ENCODE data around the gene JRKL. TPM values are rescaled to one million over a fixed set of nuclear protein-coding genes. Genes with fewer than 3 reads are reported as not detected.

The JRKL gene
- total and polyA plus RNA-seq, 2 of the 13 experiments (the other 11 are each of a cell fraction or from before 2014, with no cell fraction given) = 3.2 to 4.5 TPM

GRCh38 chr11:96357794-96358193 lies 32.0 kb upstream of the JRKL start:
- no peak overlapping the region for H3K9ac ChIP-seq (ENCODE audit: insufficient read depth, low read depth, low read length)
- H3K27me3 ChIP-seq (ENCODE audit: control insufficient read depth in 1 of 2, insufficient read depth in 2 of 2, low read length in 2 of 2) = no peaks in the 10 kb centered on the region
- no peak overlapping the region for H3K4me3 ChIP-seq (replicated peaks in 1 of 3; ENCODE audit: insufficient read depth in 1 of 3, low read depth in 2 of 3, low read length in 3 of 3)
- in situ Hi-C loops (cut with HindIII; ENCODE audit: extremely low pct_ligation_motif_present, low pct_unique_long_range_greater_than_20kb) = no loop called here
- DNase-seq (ENCODE audit: low spot score) (no peak), FAIRE-seq (no peak), ATAC-seq (no peak)
- H3K36me3 ChIP-seq (replicated peaks in 1 of 2; ENCODE audit: control insufficient read depth in 1 of 2, insufficient read depth in 2 of 2, low read length in 2 of 2) = peaks cover 4 to 35% of the 10 kb centered on the region in 2 experiments
- no peak for TF ChIP-seq ZNF543 (CRISPR knock-in tag; IDR thresholded peaks at IDR 0.05)
- peak; percentile 94 for TF ChIP-seq ATF7 (IDR thresholded peaks at IDR 0.05)
- no peak for TF ChIP-seq ATF7 (CRISPR knock-in tag; IDR thresholded peaks at IDR 0.05)
- 100% methylated on average over 1 of the region's 1 CpG for WGBS (ENCODE audit: low lambda C conversion rate)
- ChIA-PET POLR2A (interaction anchor here (1.0 kb wide), 1 partner anchor 32 kb away, joined by 3 read pairs; the partner anchor contains the start of genes CCDC82 and JRKL), CTCF (ENCODE audit: low intra/inter-chr PET ratio, low total read pairs) (no interaction called here)
- H3K9me3 ChIP-seq (ENCODE audit: low read length) = no peaks in the 10 kb centered on the region
- H3K27ac ChIP-seq (ENCODE audit: extremely low read length, insufficient read depth, low read length) = no peak overlapping the region
- BruUV-seq (replicated peaks) = no TSS peak
- no peaks in the 10 kb centered on the region for H3K79me2 ChIP-seq (ENCODE audit: insufficient read depth, low read length)
- intact Hi-C loops (cut with micrococcal nuclease; ENCODE audit: unreplicated experiment) = no loop called here
- H3K4me1 ChIP-seq (ENCODE audit: insufficient read depth, low read length) = no peaks in the 10 kb centered on the region
- no peak overlapping the region for H3K4me2 ChIP-seq (ENCODE audit: low read depth, low read length)
- no peaks in the 10 kb centered on the region for H4K20me1 ChIP-seq (ENCODE audit: insufficient read depth, low read length)
- no peak overlapping the region for H2AFZ ChIP-seq (ENCODE audit: low read length)

- no peak overlapping the region for H3K4me3 ChIP-seq (replicated peaks in 1 of 3; ENCODE audit: insufficient read depth in 1 of 3, low read depth in 2 of 3, low read length in 3 of 3)
- H3K27me3 ChIP-seq (ENCODE audit: control insufficient read depth in 1 of 2, insufficient read depth in 2 of 2, low read length in 2 of 2) = no peaks in the 10 kb centered on the region
- no peak for DNase-seq (ENCODE audit: low spot score)
- H2AFZ ChIP-seq (ENCODE audit: low read length) = no peak overlapping the region
- ChIA-PET POLR2A (interaction anchor here (1.0 kb wide), 1 partner anchor 31 kb away, joined by 3 read pairs; the partner anchor contains the start of genes CCDC82 and JRKL), CTCF (ENCODE audit: low intra/inter-chr PET ratio, low total read pairs) (no interaction called here)
- no peaks in the 10 kb centered on the region for H3K79me2 ChIP-seq (ENCODE audit: insufficient read depth, low read length)
- in situ Hi-C loops (cut with HindIII; ENCODE audit: extremely low pct_ligation_motif_present, low pct_unique_long_range_greater_than_20kb) = no loop called here
- intact Hi-C loops (cut with micrococcal nuclease; ENCODE audit: unreplicated experiment) = no loop called here
- WGBS (ENCODE audit: low lambda C conversion rate) = 89% methylated on average over 3 of the region's 3 CpGs
- no peaks in the 10 kb centered on the region for H4K20me1 ChIP-seq (ENCODE audit: insufficient read depth, low read length)
- FAIRE-seq = no peak
- H3K27ac ChIP-seq (ENCODE audit: extremely low read length, insufficient read depth, low read length) = no peak overlapping the region
- H3K4me2 ChIP-seq (ENCODE audit: low read depth, low read length) = no peak overlapping the region
- peaks cover 4 to 35% of the 10 kb centered on the region in 2 experiments for H3K36me3 ChIP-seq (replicated peaks in 1 of 2; ENCODE audit: control insufficient read depth in 1 of 2, insufficient read depth in 2 of 2, low read length in 2 of 2)
- no TSS peak for BruUV-seq (replicated peaks)
- no peaks in the 10 kb centered on the region for H3K9me3 ChIP-seq (ENCODE audit: low read length)
- H3K4me1 ChIP-seq (ENCODE audit: insufficient read depth, low read length) = no peaks in the 10 kb centered on the region
- ATAC-seq = no peak
- no peak overlapping the region for H3K9ac ChIP-seq (ENCODE audit: insufficient read depth, low read depth, low read length)
- TF ChIP-seq HIC2 (CRISPR knock-in tag; IDR thresholded peaks at IDR 0.05; ENCODE audit: low read depth) (no peak), HDAC2 (CRISPR knock-in tag; IDR thresholded peaks at IDR 0.05) (no peak), PPARG (CRISPR knock-in tag; conservative IDR thresholded peaks at IDR 0.05) (no peak), ZNF18 (CRISPR knock-in tag; IDR thresholded peaks at IDR 0.05; ENCODE audit: insufficient replicate concordance) (no peak), SALL1 (CRISPR knock-in tag; IDR thresholded peaks at IDR 0.05) (no peak), ZHX1 (CRISPR knock-in tag; IDR thresholded peaks at IDR 0.05; ENCODE audit: low read depth) (no peak), E2F2 (CRISPR knock-in tag; IDR thresholded peaks at IDR 0.05; ENCODE audit: borderline replicate concordance) (no peak), KLF11 (CRISPR knock-in tag; IDR thresholded peaks at IDR 0.05) (no peak), CBFB (CRISPR knock-in tag; IDR thresholded peaks at IDR 0.05) (no peak)
Measured at GRCh38 chr11:96358321-96358720, 31.5 kb upstream of the JRKL start.

Measured in HepG2 (cell line).